ENCODE results near the gene SMIM29. TPM values are rescaled to one million over a fixed set of nuclear protein-coding genes. Genes with fewer than 3 reads are reported as not detected.

Gene SMIM29
- total and polyA plus RNA-seq, 2 donors (not counting 3 experiments of a cell fraction or from before 2014, with no cell fraction given), result 37.6 to 75.2 TPM

DNA sequence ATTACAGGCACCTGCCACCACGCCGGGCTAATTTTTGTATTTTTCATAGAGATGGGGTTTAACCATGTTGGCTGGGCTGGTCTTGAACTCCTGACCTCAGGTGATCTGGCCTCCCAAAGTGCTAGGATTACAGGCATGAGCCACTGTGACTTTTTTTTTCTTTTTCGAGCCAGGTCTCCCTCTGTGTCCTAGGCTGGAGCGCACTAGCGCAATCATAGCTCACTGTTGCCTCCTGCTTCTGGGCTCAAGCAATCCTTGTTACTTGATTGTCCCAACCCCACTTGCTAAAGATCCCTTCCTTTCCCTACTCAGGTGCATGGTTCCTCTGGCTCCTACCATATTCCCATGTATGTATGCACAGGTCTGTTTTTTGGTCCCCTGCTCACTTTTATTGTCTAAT is 27.4 kb upstream of the SMIM29 start:
- DNase-seq (ENCODE audit: low read depth, low spot score), result no peak
- peak; percentile 55 for FAIRE-seq
- Histone ChIP-seq H3K27me3 (ENCODE audit: control insufficient read depth in 2 of 2, insufficient read depth in 2 of 2, low read length in 2 of 2) (no peaks in the 10 kb centered on the region), H2AFZ (ENCODE audit: low read depth, low read length) (no peak overlapping the region), H3K9me3 (replicated peaks; ENCODE audit: control insufficient read depth, insufficient read depth, low read length) (no peaks in the 10 kb centered on the region), H3K27ac (ENCODE audit: insufficient read depth, low read depth, low read length) (no peak overlapping the region), H3K79me2 (ENCODE audit: control insufficient read depth, insufficient read depth, low read length) (no peaks in the 10 kb centered on the region), H3K4me3 (replicated peaks in 1 of 3; ENCODE audit: insufficient read depth in 1 of 3, low read depth in 1 of 3, low read length in 3 of 3) (no peak overlapping the region), H3K4me2 (ENCODE audit: insufficient read depth, low read length) (no peak overlapping the region), H3K9ac (replicated peaks; ENCODE audit: extremely low read depth, insufficient read depth, low read length) (no peak overlapping the region), H3K4me1 (ENCODE audit: control insufficient read depth, extremely low read depth, insufficient read depth, low read length) (peaks cover 18% of the 10 kb centered on the region), H4K20me1 (replicated peaks; ENCODE audit: control insufficient read depth, extremely low read depth, insufficient read depth, low read length) (no peaks in the 10 kb centered on the region), H3K9me1 (replicated peaks; ENCODE audit: control insufficient read depth, extremely low read depth, insufficient read depth, low read length) (no peaks in the 10 kb centered on the region), H3K36me3 (ENCODE audit: control insufficient read depth in 2 of 2, extremely low read depth in 1 of 2, insufficient read depth in 2 of 2, low read length in 2 of 2) (no peaks in the 10 kb centered on the region)
- TF ChIP-seq FOS (IDR thresholded peaks at IDR 0.05; ENCODE audit: borderline replicate concordance, insufficient read depth, low read length) (no peak), POLR2A (IDR thresholded peaks at IDR 0.05; ENCODE audit: low read depth, low read length) (no peak), GATA2 (IDR thresholded peaks at IDR 0.05; ENCODE audit: insufficient read depth, insufficient read length, low read depth, low read length) (no peak), MYC (IDR thresholded peaks at IDR 0.05; ENCODE audit: low read depth, low read length) (no peak)
- TF ChIP-seq, protein P1, sequence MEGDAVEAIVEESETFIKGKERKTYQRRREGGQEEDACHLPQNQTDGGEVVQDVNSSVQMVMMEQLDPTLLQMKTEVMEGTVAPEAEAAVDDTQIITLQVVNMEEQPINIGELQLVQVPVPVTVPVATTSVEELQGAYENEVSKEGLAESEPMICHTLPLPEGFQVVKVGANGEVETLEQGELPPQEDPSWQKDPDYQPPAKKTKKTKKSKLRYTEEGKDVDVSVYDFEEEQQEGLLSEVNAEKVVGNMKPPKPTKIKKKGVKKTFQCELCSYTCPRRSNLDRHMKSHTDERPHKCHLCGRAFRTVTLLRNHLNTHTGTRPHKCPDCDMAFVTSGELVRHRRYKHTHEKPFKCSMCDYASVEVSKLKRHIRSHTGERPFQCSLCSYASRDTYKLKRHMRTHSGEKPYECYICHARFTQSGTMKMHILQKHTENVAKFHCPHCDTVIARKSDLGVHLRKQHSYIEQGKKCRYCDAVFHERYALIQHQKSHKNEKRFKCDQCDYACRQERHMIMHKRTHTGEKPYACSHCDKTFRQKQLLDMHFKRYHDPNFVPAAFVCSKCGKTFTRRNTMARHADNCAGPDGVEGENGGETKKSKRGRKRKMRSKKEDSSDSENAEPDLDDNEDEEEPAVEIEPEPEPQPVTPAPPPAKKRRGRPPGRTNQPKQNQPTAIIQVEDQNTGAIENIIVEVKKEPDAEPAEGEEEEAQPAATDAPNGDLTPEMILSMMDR (IDR thresholded peaks at IDR 0.05; ENCODE audit: extremely low read depth in 1 of 2, insufficient read depth in 1 of 2, low read depth in 1 of 2, low read length in 2 of 2), result no peak
- ChIA-PET CTCF (interaction anchor here (0.8 to 3.0 kb wide), 2 partner anchors 27 to 28 kb away, joined by 3 to 9 read pairs; partner anchors contain the start of gene SMIM29), POLR2A (no interaction called here)
- no TSS peak for BruUV-seq (replicated peaks)
- dilution Hi-C loops (cut with MboI; ENCODE audit: extremely low pct_ligation_motif_present, low sequenced_read_pairs), result no loop called here
- intact Hi-C loops (cut with micrococcal nuclease), result no loop called here

- Histone ChIP-seq H3K9me1 (replicated peaks; ENCODE audit: control insufficient read depth, extremely low read depth, insufficient read depth, low read length) (no peaks in the 10 kb centered on the region), H3K9ac (replicated peaks; ENCODE audit: extremely low read depth, insufficient read depth, low read length) (no peak overlapping the region), H3K79me2 (ENCODE audit: control insufficient read depth, insufficient read depth, low read length) (no peaks in the 10 kb centered on the region), H3K4me3 (replicated peaks in 1 of 3; ENCODE audit: insufficient read depth in 1 of 3, low read depth in 1 of 3, low read length in 3 of 3) (no peak overlapping the region), H3K27me3 (ENCODE audit: control insufficient read depth in 2 of 2, insufficient read depth in 2 of 2, low read length in 2 of 2) (no peaks in the 10 kb centered on the region), H2AFZ (ENCODE audit: low read depth, low read length) (no peak overlapping the region), H3K27ac (ENCODE audit: insufficient read depth, low read depth, low read length) (no peak overlapping the region), H3K4me1 (ENCODE audit: control insufficient read depth, extremely low read depth, insufficient read depth, low read length) (peaks cover 18% of the 10 kb centered on the region), H3K36me3 (ENCODE audit: control insufficient read depth in 2 of 2, extremely low read depth in 1 of 2, insufficient read depth in 2 of 2, low read length in 2 of 2) (no peaks in the 10 kb centered on the region), H3K9me3 (replicated peaks; ENCODE audit: control insufficient read depth, insufficient read depth, low read length) (no peaks in the 10 kb centered on the region), H3K4me2 (ENCODE audit: insufficient read depth, low read length) (no peak overlapping the region), H4K20me1 (replicated peaks; ENCODE audit: control insufficient read depth, extremely low read depth, insufficient read depth, low read length) (no peaks in the 10 kb centered on the region)
- no peak for FAIRE-seq
- CTCF ChIA-PET, result interaction anchor here (0.8 to 3.0 kb wide), 2 partner anchors 26 to 29 kb away, joined by 3 to 9 read pairs; partner anchors contain the start of gene SMIM29
- TF ChIP-seq JUN (IDR thresholded peaks at IDR 0.05; ENCODE audit: borderline replicate concordance, insufficient read depth, insufficient read length, low read depth) (no peak), MYC (IDR thresholded peaks at IDR 0.05; ENCODE audit: low read depth, low read length) (no peak)
- DNase-seq (ENCODE audit: low read depth, low spot score), result no peak
- dilution Hi-C loops (cut with MboI; ENCODE audit: extremely low pct_ligation_motif_present, low sequenced_read_pairs) (no loop called here), intact Hi-C loops (cut with micrococcal nuclease) (no loop called here)
- BruUV-seq (replicated peaks), result no TSS peak
- POLR2A ChIA-PET, result no interaction called here
Observed at GRCh38 chr6:34275128-34275804, 26.5 kb upstream of the SMIM29 start.
